ENCODE results near the gene ZNHIT3. TPM values are rescaled to one million over a fixed set of nuclear protein-coding genes. Genes with fewer than 3 reads are reported as not detected.

ZNHIT3 gene
- total and polyA plus RNA-seq, 2 of the 13 experiments (the other 11 are each of a cell fraction or from before 2014, with no cell fraction given) = 66.6 to 77.4 TPM

DNA sequence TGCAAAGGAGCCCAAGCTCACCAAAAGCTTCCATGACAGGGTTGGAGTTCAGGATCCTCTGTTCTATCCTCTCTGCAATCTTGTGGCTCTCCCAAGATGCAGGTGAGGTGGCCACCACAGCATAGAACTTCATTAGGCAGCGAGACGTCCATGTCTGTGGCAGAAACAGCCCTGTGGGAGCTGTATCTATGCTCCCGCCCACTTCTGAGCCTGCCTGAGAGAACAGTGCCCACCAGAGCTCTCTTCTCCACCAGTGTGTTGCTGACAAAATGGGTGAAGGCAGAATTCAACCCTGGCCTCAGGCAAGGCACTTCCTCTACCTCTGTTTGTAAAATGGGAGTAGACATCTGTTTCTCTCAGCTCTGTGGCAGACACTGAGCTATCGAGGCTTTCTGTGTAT is 29.4 kb downstream of the ZNHIT3 start (continued):
- no peak for TF ChIP-seq AGO2 (optimal IDR thresholded peaks at IDR 0.05; ENCODE audit: low read depth, low read length)
- TF ChIP-seq, protein P1, sequence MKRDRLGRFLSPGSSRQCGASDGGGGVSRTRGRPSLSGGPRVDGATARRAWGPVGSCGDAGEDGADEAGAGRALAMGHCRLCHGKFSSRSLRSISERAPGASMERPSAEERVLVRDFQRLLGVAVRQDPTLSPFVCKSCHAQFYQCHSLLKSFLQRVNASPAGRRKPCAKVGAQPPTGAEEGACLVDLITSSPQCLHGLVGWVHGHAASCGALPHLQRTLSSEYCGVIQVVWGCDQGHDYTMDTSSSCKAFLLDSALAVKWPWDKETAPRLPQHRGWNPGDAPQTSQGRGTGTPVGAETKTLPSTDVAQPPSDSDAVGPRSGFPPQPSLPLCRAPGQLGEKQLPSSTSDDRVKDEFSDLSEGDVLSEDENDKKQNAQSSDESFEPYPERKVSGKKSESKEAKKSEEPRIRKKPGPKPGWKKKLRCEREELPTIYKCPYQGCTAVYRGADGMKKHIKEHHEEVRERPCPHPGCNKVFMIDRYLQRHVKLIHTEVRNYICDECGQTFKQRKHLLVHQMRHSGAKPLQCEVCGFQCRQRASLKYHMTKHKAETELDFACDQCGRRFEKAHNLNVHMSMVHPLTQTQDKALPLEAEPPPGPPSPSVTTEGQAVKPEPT (CRISPR knock-in tag; IDR thresholded peaks at IDR 0.05; ENCODE audit: low read depth) = no peak

DNA sequence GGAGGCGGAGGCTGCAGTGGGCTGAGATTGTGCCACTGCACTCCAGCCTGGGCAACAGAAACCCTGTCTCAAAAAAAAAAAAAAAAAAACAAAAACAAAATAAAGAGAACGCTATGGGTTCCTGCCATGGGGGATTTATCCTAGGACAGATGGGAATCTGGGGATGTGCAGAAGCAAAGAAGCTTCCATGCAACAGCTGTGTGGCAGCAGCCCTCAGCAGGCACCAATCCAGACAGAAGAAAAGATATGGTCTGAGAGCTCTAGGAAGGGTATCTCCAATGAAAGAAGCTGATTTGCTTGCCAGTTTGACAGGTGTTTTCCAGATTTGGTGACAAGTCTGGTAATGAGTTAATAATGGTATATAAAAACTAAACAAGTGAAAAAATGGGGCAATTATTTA is 36.6 kb downstream of the ZNHIT3 start:
- WGBS (ENCODE audit: low lambda C conversion rate) = 96% methylated on average over 2 of the region's 2 CpGs
- TF ChIP-seq ZNF83 (CRISPR knock-in tag; IDR thresholded peaks at IDR 0.05; ENCODE audit: borderline replicate concordance) (no peak), ZNF253 (CRISPR knock-in tag; IDR thresholded peaks at IDR 0.05; ENCODE audit: borderline replicate concordance) (no peak), YEATS2 (CRISPR knock-in tag; IDR thresholded peaks at IDR 0.05; ENCODE audit: borderline replicate concordance) (no peak), ZNF782 (CRISPR knock-in tag; IDR thresholded peaks at IDR 0.05; ENCODE audit: borderline replicate concordance) (no peak), CC2D1A (CRISPR knock-in tag; IDR thresholded peaks at IDR 0.05) (no peak), MXI1 (IDR thresholded peaks at IDR 0.05; ENCODE audit: borderline replicate concordance, low read depth, low read length) (no peak), MAZ (IDR thresholded peaks at IDR 0.05; ENCODE audit: borderline replicate concordance, low read depth, low read length) (no peak), MAZ (CRISPR knock-in tag; IDR thresholded peaks at IDR 0.05; ENCODE audit: low read depth) (no peak), NFIB (CRISPR knock-in tag; IDR thresholded peaks at IDR 0.05; ENCODE audit: borderline replicate concordance) (no peak), AGO2 (optimal IDR thresholded peaks at IDR 0.05; ENCODE audit: low read depth, low read length) (no peak), GABPA (IDR thresholded peaks at IDR 0.05; ENCODE audit: low read depth, low read length) (no peak), GABPA (CRISPR knock-in tag; IDR thresholded peaks at IDR 0.05; ENCODE audit: low read depth) (no peak), ARNT (IDR thresholded peaks at IDR 0.05) (no peak), PTBP1 (IDR thresholded peaks at IDR 0.05; ENCODE audit: low read depth, low read length, poor library complexity, severe bottlenecking) (no peak), LCORL (IDR thresholded peaks at IDR 0.05) (no peak), LCORL (CRISPR knock-in tag; IDR thresholded peaks at IDR 0.05) (no peak), SALL2 (CRISPR knock-in tag; IDR thresholded peaks at IDR 0.05) (no peak)
- TF ChIP-seq, protein P2, sequence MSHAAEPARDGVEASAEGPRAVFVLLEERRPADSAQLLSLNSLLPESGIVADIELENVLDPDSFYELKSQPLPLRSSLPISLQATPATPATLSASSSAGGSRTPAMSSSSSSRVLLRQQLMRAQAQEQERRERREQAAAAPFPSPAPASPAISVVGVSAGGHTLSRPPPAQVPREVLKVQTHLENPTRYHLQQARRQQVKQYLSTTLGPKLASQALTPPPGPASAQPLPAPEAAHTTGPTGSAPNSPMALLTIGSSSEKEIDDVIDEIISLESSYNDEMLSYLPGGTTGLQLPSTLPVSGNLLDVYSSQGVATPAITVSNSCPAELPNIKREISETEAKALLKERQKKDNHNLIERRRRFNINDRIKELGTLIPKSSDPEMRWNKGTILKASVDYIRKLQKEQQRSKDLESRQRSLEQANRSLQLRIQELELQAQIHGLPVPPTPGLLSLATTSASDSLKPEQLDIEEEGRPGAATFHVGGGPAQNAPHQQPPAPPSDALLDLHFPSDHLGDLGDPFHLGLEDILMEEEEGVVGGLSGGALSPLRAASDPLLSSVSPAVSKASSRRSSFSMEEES (CRISPR knock-in tag; IDR thresholded peaks at IDR 0.05) = no peak
- TF ChIP-seq, protein P3, sequence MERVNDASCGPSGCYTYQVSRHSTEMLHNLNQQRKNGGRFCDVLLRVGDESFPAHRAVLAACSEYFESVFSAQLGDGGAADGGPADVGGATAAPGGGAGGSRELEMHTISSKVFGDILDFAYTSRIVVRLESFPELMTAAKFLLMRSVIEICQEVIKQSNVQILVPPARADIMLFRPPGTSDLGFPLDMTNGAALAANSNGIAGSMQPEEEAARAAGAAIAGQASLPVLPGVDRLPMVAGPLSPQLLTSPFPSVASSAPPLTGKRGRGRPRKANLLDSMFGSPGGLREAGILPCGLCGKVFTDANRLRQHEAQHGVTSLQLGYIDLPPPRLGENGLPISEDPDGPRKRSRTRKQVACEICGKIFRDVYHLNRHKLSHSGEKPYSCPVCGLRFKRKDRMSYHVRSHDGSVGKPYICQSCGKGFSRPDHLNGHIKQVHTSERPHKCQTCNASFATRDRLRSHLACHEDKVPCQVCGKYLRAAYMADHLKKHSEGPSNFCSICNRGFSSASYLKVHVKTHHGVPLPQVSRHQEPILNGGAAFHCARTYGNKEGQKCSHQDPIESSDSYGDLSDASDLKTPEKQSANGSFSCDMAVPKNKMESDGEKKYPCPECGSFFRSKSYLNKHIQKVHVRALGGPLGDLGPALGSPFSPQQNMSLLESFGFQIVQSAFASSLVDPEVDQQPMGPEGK (CRISPR knock-in tag; IDR thresholded peaks at IDR 0.05) = no peak

More for the DNA sequence above, 36.6 kb downstream of the ZNHIT3 start:
- no TSS peak for BruUV-seq (replicated peaks)
- ATAC-seq (no peak), FAIRE-seq (no peak), DNase-seq (ENCODE audit: low spot score) (no peak)
- no peak overlapping the region for H2AFZ ChIP-seq (ENCODE audit: low read length)
- no peaks in the 10 kb centered on the region for H3K4me1 ChIP-seq (ENCODE audit: insufficient read depth, low read length)
- in situ Hi-C loops (cut with HindIII; ENCODE audit: extremely low pct_ligation_motif_present, low pct_unique_long_range_greater_than_20kb) = no loop called here
- peaks cover 19 to 58% of the 10 kb centered on the region in 2 experiments for H3K36me3 ChIP-seq (replicated peaks in 1 of 2; ENCODE audit: control insufficient read depth in 1 of 2, insufficient read depth in 2 of 2, low read length in 2 of 2)
- H3K4me3 ChIP-seq (replicated peaks in 1 of 3; ENCODE audit: insufficient read depth in 1 of 3, low read depth in 2 of 3, low read length in 3 of 3) = no peak overlapping the region
- intact Hi-C loops (cut with micrococcal nuclease; ENCODE audit: unreplicated experiment) = no loop called here
- H3K9me3 ChIP-seq (ENCODE audit: low read length) = no peaks in the 10 kb centered on the region
- no peaks in the 10 kb centered on the region for H3K27me3 ChIP-seq (ENCODE audit: control insufficient read depth in 1 of 2, insufficient read depth in 2 of 2, low read length in 2 of 2)
- H3K4me2 ChIP-seq (ENCODE audit: low read depth, low read length) = no peak overlapping the region
- ChIA-PET CTCF (ENCODE audit: low intra/inter-chr PET ratio, low total read pairs) (no interaction called here), POLR2A (interaction anchor here (0.7 to 1.9 kb wide), 2 partner anchors 11 to 68 kb away, joined by 3 to 5 read pairs; partner anchors contain the start of genes MYO19 and PIGW)
- no peaks in the 10 kb centered on the region for H4K20me1 ChIP-seq (ENCODE audit: insufficient read depth, low read length)
- H3K9ac ChIP-seq (ENCODE audit: insufficient read depth, low read depth, low read length) = no peak overlapping the region
- no peaks in the 10 kb centered on the region for H3K79me2 ChIP-seq (ENCODE audit: insufficient read depth, low read length)
- no peak overlapping the region for H3K27ac ChIP-seq (ENCODE audit: extremely low read length, insufficient read depth, low read length)
